Choroid plexus epithelial cell (primary cell): ENCODE measurements around the gene TYW1.
"Not testable (repeated sequence)": the region's sequence is repeated elsewhere in the genome, so short reads cannot be mapped to it uniquely, and the experiment has no call there.

ENCODE experiments used
- DNase-seq: peaks from one replicate; pipeline ENCODE4 v3.0.0-alpha.2; 2010; ENCODE audit warnings: low read depth
- H3K4me3 ChIP-seq: 2 replicates; pipeline ENCODE4 v1.5.1; 2011; ENCODE audit warnings: low read depth, mild to moderate bottlenecking, control low read depth, low read length, moderate library complexity
- CTCF ChIP-seq: conservative IDR thresholded peaks from 2 replicates; pipeline ENCODE4 v1.5.1; 2011; ENCODE audit warnings: low read depth, mild to moderate bottlenecking, control low read depth, inconsistent platforms, low read length, moderate library complexity

The TYW1 gene

GRCh38 chr7:66970310-66970709 lies 26.3 kb upstream of the TYW1 start:
- no peak for DNase-seq
- H3K4me3 ChIP-seq, result no peak overlapping the region
- TF ChIP-seq CTCF, result no peak

GRCh38 chr7:66974986-66975590 lies 21.5 kb upstream of the TYW1 start:
- no peak for TF ChIP-seq CTCF
- DNase-seq, result no peak
- H3K4me3 ChIP-seq, result no peak overlapping the region

- DNase-seq, result not testable (repeated sequence)
Measured at GRCh38 chr7:66978312-66978711, 18.3 kb upstream of the TYW1 start.

GRCh38 chr7:66979013-66979412 lies 17.6 kb upstream of the TYW1 start:
- not testable (repeated sequence) for DNase-seq, H3K4me3 ChIP-seq

More at GRCh38 chr7:66978312-66978711, 18.3 kb upstream of the TYW1 start:
- not testable (repeated sequence) for H3K4me3 ChIP-seq

- not testable (repeated sequence) for DNase-seq, H3K4me3 ChIP-seq
Measured at GRCh38 chr7:66980336-66980735, 16.3 kb upstream of the TYW1 start.

- not testable (repeated sequence) for DNase-seq
Measured at GRCh38 chr7:66989552-66989951, 7.1 kb upstream of the TYW1 start.

GRCh38 chr7:66994051-66994450 lies 2.6 kb upstream of the TYW1 start:
- not testable (repeated sequence) for DNase-seq
- H3K4me3 ChIP-seq, result peak overlapping the region; percentile 74

More at GRCh38 chr7:66989552-66989951, 7.1 kb upstream of the TYW1 start:
- not testable (repeated sequence) for H3K4me3 ChIP-seq

- peak; percentile 81 for DNase-seq
- TF ChIP-seq CTCF, result peak; percentile 46
- H3K4me3 ChIP-seq, result peak overlapping the region; percentile 74
Measured at GRCh38 chr7:66994691-66995049, 2.0 kb upstream of the TYW1 start.

GRCh38 chr7:66995050-66995776 lies 1.4 kb upstream of the TYW1 start, which contains the start of gene SBDS:
SBDS (minus strand) TSS chr7:66995586; CDS start chr7:66995417, 169 bp downstream.
- peak within 1 kb of the TSS; percentile 74 for H3K4me3 ChIP-seq

GRCh38 chr7:67000601-67001258 lies 4.1 kb downstream of the TYW1 start:
- not testable (repeated sequence) for H3K4me3 ChIP-seq
- DNase-seq, result peak; percentile 21

More at GRCh38 chr7:66995050-66995776, 1.4 kb upstream of the TYW1 start, which contains the start of gene SBDS:
- DNase-seq, result peak; percentile 99

GRCh38 chr7:67004145-67004544 lies 7.5 kb downstream of the TYW1 start:
- not testable (repeated sequence) for H3K4me3 ChIP-seq, DNase-seq
